IPS-NIHi7 (cell line): ENCODE results near the gene SLC4A2.
"Not testable (repeated sequence)": the region's sequence is repeated elsewhere in the genome, so short reads cannot be mapped to it uniquely, and the experiment has no call there.

Source experiments
- DNase-seq: peaks from one replicate; pipeline ENCODE4 v3.0.0; 2012; ENCODE audit warnings: mixed read lengths; ENCODE audit errors: extremely low spot score

Gene SLC4A2

DNA sequence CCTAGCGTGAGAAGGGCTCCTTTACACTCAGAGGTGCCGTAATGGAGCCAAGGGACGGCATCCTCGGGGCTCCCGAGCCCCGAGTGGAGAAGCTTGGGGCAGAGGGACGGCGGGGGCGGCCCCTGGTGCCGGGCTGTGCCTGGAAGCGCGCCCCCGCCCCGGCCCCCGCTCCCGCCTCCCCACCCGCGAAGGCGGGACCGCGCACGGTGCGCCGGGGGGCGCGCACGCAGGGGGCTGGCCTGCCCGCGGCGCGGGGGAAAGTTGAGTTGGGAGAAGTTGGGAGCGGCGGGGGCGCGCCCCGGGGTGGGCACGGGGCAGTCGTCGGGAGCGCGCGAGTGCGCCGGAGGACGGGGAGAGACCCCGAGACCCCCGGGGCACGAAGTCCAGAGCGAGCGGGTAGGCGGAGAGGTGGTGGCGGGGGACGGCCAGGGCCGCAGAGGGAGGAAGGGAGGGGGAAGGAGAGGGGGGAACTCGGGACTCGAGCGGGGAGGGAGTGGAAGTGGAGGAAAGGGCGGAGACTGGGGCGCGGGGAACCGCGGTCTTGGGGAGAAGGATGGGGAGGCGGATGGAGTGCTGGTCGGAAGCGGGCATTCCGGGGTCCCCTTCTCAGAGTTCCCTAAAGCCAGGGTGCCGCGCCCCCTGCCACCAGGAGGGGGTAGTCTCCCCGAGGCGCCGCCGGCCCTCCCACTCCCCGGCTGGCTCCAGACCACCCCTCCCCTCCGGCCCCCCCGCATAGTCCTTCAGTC is at the start of gene SLC4A2:
Gene SLC4A2, plus strand, starts transcription at position 223 of the 746 bp plus-strand sequence. CDS start 2,399 bp downstream, outside the sequence.
- DNase-seq: peak; percentile 80

DNA sequence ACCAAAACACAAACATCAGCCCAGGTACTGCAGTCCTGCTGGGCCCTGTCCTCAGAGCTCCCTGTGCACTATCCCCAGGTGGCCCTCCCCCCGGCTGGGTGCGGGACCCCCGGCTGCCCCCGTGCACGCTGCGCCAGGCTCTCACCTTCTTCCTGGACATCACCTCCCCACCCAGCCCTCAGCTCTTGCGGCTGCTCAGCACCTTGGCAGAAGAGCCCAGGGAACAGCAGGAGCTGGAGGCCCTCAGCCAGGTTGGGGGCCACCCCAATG is 49.4 kb upstream of the SLC4A2 start:
- no peak for DNase-seq

DNA sequence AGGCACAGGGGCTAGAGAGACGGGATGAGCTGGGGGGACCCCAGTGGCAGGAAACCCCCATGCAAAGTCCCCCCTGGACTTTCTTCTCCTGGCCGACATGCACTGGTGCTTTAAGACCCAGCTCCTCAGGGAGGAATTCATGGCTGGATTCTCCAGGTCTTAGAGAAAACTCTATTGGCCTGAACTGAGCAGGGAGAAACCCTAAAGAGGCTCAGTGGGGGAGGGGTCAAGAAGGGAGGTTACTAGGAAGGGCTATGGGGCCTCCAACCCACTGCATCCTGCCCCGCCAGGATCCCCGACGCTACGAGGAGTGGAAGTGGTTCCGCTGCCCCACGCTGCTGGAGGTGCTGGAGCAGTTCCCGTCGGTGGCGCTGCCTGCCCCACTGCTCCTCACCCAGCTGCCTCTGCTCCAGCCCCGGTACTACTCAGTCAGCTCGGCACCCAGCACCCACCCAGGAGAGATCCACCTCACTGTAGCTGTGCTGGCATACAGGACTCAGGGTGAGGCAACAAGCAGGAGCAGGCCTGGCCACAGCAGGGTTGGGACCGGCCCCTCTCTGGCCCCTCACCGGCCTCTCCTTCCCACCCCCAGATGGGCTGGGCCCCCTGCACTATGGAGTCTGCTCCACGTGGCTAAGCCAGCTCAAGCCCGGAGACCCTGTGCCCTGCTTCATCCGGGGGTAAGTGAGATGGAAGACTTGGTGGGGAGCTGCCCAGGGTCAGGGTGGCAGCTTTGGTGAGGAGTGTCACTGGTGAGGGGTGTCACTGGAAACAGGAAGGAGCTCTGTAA is 48.9 kb upstream of the SLC4A2 start:
- no peak for DNase-seq

- no peak for DNase-seq
These were observed 48.3 kb upstream of the SLC4A2 start for GRCh38 chr7:151011097-151011409.

DNA sequence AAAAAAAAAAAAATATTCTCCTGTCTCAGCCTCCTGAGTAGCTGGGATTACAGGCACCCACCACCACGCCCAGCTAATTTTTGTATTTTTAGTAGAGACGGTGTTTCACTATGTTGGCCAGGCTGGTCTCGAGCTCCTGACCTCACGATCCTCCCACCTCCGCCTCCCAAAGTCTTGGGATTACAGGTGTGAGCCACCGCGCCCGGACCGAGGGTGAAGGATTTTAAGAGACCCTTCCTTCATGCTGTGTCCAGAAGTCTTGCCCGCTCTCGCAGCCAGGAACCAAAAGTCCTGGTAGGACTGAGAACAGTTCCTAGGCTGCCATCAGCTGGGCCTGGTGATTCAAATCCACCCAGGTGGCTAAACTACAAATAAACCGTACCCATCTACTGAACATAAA is 47.8 kb upstream of the SLC4A2 start:
- DNase-seq: not testable (repeated sequence)

DNA sequence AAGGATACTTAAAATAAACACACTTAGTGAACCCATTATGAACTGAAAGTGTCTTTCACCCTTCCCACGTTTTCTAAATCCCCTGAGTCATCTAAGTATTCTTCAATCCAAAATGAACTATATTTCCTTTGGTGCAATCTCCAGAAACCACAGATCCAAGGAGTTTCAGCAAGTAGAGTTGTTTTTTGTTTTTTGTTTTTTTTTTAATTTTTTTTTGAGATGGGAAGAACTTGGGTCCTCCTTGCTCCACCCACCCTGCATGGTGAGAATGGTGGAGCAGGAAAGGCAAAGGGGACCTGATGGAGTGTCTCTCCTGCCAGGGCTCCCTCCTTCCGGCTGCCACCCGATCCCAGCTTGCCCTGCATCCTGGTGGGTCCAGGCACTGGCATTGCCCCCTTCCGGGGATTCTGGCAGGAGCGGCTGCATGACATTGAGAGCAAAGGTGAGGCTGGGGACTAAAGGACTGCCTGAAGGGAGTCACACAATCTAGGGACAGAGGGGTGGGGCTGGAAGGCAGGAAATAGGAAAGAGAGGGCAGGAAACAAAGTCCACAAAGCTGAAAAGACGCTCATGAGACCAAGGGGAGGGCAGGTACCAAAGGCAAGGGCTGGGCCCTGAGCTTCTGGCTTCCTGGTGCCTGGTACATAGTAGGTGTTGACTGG is 47.2 kb upstream of the SLC4A2 start:
- no peak for DNase-seq

- DNase-seq: peak; percentile 70
These were observed 46.5 kb upstream of the SLC4A2 start for GRCh38 chr7:151012911-151013347.

GRCh38 chr7:151013356-151013732 is 46.0 kb upstream of the SLC4A2 start:
- no peak for DNase-seq

GRCh38 chr7:151013733-151014497 is 45.5 kb upstream of the SLC4A2 start:
- peak; percentile 83 for DNase-seq

DNA sequence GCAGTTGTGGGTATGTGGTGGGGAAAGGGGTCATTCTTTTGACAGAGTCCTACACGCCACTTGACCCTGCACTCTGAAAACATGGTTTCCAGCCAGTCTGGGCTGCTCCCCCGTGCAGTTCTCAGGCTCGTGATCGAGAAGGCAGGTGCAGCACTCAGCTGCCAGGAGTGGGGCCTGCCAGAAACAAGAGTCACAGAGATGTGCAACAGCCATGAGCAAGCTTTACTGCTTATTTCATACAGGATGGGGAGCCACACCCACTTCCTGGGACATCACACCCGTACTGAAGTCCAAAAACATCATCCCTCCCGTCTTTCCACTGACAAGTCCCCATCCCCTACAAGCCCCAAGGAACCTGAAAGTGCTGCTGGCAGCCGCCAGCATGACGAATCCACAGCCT is 44.4 kb upstream of the SLC4A2 start:
- no peak for DNase-seq

DNA sequence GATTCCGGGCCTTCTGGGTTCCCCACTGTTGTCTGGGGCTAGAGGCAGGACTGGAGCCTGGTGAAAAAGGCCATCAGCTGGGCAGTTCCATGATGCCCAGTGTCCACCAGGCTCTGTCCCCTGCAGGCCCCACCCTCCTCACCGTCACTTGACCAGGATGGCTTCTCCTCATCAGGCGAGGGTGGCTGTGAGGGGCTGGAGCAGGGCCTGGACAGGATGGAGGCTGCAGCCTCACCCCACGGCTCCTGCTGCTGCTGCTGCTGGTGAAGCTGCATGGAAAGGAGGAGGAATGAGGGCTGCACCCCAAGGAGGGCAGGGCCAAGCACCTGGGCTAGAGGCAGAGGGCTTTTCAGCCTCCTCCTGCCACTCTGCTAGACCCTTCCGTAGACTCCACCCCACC is 43.4 kb upstream of the SLC4A2 start:
- no peak for DNase-seq

GRCh38 chr7:151016505-151016904 is 42.9 kb upstream of the SLC4A2 start:
- DNase-seq: no peak

- DNase-seq: no peak
These were observed 42.4 kb upstream of the SLC4A2 start for GRCh38 chr7:151016942-151017341.

DNA sequence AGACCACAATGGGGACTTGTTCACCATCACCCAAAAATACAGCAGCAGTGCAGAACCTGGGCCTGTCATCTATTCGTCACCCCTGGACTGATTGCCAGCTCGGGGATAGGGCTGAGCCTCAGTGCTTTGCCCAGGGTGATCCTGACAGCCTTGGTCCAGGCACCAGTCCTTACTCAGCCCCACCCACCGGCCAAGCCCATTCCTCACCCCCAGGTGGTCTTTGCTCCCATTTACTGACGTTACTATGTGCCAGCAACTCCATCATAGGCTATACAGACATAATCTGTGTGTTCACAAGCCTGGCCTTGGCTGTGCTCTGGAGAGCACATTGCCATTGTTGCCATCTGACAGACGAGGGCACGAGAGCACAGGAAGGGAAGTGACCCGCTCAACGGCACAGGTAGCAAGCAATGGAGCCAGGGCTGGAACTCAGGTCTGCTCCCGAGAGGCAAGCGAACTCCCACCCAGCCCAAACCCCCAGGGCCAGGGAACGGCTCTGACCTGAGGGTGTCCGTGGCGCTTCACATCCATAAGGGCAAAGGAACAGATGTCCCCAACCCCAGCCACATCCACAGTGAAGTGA is 41.9 kb upstream of the SLC4A2 start:
- no peak for DNase-seq

DNA sequence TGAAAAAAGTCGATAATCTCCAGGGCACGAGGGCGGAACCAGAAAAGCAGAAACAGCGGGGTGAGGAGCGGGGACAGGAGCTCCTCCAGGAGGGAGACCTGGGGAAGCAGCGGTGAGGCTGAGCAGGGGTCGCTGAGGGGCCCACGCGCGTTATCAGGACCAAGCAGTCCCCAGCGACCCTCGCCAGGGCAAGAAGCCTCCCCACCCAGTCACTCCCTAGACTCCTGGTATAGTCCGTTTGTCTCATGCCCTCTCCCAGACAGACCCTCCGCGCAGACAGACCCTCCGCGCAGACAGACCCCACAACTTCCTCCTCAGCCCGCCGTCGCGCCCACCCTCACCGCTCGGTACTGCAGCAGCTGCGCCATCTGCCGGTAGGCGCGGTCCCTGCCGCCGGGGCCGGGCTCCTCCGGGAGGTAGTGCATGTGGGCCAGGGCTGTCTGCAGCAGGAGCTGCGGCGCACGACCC is 41.4 kb upstream of the SLC4A2 start:
- peak; percentile 79 for DNase-seq

- DNase-seq: no peak
These were observed 40.8 kb upstream of the SLC4A2 start for GRCh38 chr7:151018421-151019129.

- DNase-seq: no peak
These were observed 40.3 kb upstream of the SLC4A2 start for GRCh38 chr7:151019130-151019447.

DNA sequence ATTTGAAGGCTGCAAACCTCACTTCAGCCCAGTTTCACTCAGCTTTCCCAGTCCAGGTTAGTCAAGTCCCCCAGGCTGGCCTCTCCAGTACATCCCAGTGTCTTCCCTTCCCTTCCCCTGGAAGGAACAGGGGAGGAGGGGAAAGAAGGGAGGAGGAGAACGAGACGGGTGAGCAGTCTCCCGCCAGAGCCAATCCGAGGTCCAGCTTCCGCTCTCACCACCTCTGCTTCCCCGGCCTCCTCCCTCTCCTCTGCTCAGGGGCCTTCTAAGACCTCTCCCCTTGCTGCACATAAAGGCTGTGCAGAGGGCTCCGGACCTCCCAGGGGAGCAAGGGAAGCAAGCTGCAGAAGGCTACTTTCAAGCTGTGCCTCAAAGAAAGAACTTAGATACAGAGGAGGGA is 39.2 kb upstream of the SLC4A2 start:
- no peak for DNase-seq

DNA sequence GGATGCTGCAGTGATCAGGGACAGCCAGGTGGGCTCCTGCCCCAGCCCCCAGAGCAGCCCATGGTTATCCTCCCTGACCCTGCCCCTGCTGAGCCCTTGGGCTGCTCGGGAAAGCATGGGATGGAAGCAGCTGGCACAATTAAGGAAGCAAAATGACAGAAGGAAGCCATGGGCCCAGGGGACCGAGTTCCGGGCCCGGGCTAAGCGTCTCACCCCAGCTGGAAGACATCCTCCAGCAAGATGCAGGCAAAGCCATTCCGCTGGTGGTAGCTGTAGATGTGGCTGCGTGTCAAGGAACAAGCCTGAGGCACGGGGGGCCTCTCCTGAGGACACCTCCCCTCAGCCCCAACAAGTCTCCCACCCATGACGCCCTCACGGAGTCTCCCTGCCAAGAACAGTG is 36.2 kb upstream of the SLC4A2 start:
- DNase-seq: no peak

GRCh38 chr7:151024435-151025056 is 34.8 kb upstream of the SLC4A2 start, which contains the start of gene ATG9B:
ATG9B (minus strand) TSS chr7:151024494; CDS start chr7:151024423, 71 bp downstream.
- DNase-seq: no peak
